ENCODE results near the gene WDR20.

The WDR20 gene

GRCh38 chr14:102211240-102211639 lies 71.5 kb downstream of the WDR20 start:
- CTCF ChIA-PET: no interaction called here
- TF ChIP-seq, protein P1, sequence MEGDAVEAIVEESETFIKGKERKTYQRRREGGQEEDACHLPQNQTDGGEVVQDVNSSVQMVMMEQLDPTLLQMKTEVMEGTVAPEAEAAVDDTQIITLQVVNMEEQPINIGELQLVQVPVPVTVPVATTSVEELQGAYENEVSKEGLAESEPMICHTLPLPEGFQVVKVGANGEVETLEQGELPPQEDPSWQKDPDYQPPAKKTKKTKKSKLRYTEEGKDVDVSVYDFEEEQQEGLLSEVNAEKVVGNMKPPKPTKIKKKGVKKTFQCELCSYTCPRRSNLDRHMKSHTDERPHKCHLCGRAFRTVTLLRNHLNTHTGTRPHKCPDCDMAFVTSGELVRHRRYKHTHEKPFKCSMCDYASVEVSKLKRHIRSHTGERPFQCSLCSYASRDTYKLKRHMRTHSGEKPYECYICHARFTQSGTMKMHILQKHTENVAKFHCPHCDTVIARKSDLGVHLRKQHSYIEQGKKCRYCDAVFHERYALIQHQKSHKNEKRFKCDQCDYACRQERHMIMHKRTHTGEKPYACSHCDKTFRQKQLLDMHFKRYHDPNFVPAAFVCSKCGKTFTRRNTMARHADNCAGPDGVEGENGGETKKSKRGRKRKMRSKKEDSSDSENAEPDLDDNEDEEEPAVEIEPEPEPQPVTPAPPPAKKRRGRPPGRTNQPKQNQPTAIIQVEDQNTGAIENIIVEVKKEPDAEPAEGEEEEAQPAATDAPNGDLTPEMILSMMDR (IDR thresholded peaks at IDR 0.05; ENCODE audit: control extremely low read depth, extremely low read depth, low read depth, missing control alignments): no peak
- POLR2A ChIA-PET: no interaction called here
- no peak for DNase-seq (ENCODE audit: extremely low spot score)

GRCh38 chr14:102212356-102212755 lies 72.7 kb downstream of the WDR20 start:
- TF ChIP-seq, protein P1 (IDR thresholded peaks at IDR 0.05; ENCODE audit: control extremely low read depth, extremely low read depth, low read depth, missing control alignments): no peak
- ChIA-PET CTCF (interaction anchor here (1.3 kb wide), 1 partner anchor 24 kb away, joined by 3 read pairs; no protein-coding TSS in a partner anchor), POLR2A (no interaction called here)
- no peak for DNase-seq (ENCODE audit: extremely low spot score)

- TF ChIP-seq, protein P1 (IDR thresholded peaks at IDR 0.05; ENCODE audit: control extremely low read depth, extremely low read depth, low read depth, missing control alignments): no peak
- CTCF ChIA-PET: interaction anchor here (1.3 kb wide), 1 partner anchor 24 kb away, joined by 3 read pairs; no protein-coding TSS in a partner anchor
- POLR2A ChIA-PET: no interaction called here
- DNase-seq (ENCODE audit: extremely low spot score): no peak
Observed at GRCh38 chr14:102212845-102213244, 73.1 kb downstream of the WDR20 start.

- TF ChIP-seq, protein P1 (IDR thresholded peaks at IDR 0.05; ENCODE audit: control extremely low read depth, extremely low read depth, low read depth, missing control alignments): no peak
- DNase-seq (ENCODE audit: extremely low spot score): no peak
- ChIA-PET POLR2A (no interaction called here), CTCF (interaction anchor here (1.3 kb wide), 1 partner anchor 23 kb away, joined by 3 read pairs; no protein-coding TSS in a partner anchor)
Observed at GRCh38 chr14:102213470-102213869, 73.8 kb downstream of the WDR20 start.

- CTCF ChIA-PET: interaction anchor here (1.0 kb wide), 1 partner anchor 8 kb away, joined by 3 read pairs; no protein-coding TSS in a partner anchor
- POLR2A ChIA-PET: no interaction called here
Observed at GRCh38 chr14:102213984-102214658, 74.4 kb downstream of the WDR20 start.

DNA sequence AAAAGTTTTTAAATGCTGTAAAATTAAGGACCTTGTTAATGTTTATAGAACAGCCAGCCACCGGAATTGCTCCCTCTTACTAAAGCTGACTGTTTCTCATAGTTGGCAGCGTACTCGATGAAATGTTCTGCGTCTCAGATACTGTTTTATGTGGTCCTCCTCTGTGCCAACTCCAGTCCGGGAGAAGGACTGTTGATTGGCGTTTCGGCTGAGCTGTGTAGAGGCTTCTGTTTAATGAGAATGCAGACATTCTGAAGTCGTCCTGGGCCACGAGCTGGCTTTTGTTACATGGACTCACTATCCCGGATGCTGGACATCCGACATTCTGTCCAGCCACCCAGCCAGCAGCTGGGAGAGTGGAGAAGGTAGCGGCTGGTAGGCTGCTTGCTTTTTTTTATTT lies 75.4 kb downstream of the WDR20 start:
- TF ChIP-seq, protein P1 (IDR thresholded peaks at IDR 0.05; ENCODE audit: control extremely low read depth, extremely low read depth, low read depth, missing control alignments): no peak
- DNase-seq (ENCODE audit: extremely low spot score): no peak
- ChIA-PET CTCF (interaction anchor here (1.0 kb wide), 1 partner anchor 9 kb away, joined by 3 read pairs; no protein-coding TSS in a partner anchor), POLR2A (no interaction called here)

More at GRCh38 chr14:102213984-102214658, 74.4 kb downstream of the WDR20 start:
- DNase-seq (ENCODE audit: extremely low spot score): peak; percentile 64
- TF ChIP-seq, protein P1 (IDR thresholded peaks at IDR 0.05; ENCODE audit: control extremely low read depth, extremely low read depth, low read depth, missing control alignments): no peak
